RPMI8226 (cell line): ENCODE results near the gene TMEM127.
A peak's percentile ranks its signal among the peaks of the same experiment; 100 is the strongest.

ENCODE experiments used
- DNase-seq: peaks from one replicate; pipeline ENCODE4 v3.0.0-alpha.2; 2015

TMEM127 gene

GRCh38 chr2:96203130-96204028, 62.4 kb downstream of the TMEM127 start:
- peak; percentile 35 for DNase-seq

- no peak for DNase-seq
Observed at GRCh38 chr2:96202152-96202854, 63.5 kb downstream of the TMEM127 start.

GRCh38 chr2:96201338-96201737, 64.5 kb downstream of the TMEM127 start:
- DNase-seq, result peak; percentile 55

GRCh38 chr2:96198921-96199320, 66.9 kb downstream of the TMEM127 start:
- no peak for DNase-seq
